GM18951 (cell line): Measurements from ENCODE around the gene SRI.
"Not testable (repeated sequence)": the region's sequence is repeated elsewhere in the genome, so short reads cannot be mapped to it uniquely, and the experiment has no call there.

Experiments used
- POLR2A ChIP-seq: IDR thresholded peaks from 4 replicates; pipeline ENCODE4 v1.6.1; 2011; ENCODE audit warnings: mild to moderate bottlenecking; ENCODE audit not compliant: insufficient read length, insufficient read depth; ENCODE audit errors: extremely low read depth
- in situ Hi-C: fragments of 300-500 bp; cut with MboI; formaldehyde crosslinking; loops from one replicate; pipeline ENCODE4 v1.12.0; 2022; ENCODE audit warnings: low sequenced_read_pairs, mixed read lengths, inconsistent platforms; ENCODE audit not compliant: unreplicated experiment

Gene SRI

DNA sequence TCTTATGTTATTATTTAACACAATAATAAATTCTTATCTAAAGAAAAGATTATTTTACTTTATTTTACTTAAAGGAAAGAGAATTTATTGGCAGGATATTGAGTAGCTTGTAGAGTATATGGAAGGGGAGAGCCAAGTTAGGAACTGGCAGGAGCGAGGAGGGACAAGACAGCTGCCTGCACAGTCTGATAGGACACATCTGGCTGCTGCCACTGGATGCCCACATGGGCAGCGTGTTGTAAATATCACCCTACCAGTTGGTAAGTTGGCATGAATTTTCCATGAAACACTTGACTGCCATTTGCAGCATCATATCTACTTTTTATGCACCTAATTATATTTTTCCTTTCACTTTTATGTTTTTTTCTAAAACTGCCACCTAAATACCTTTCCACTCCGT, 19.6 kb downstream of the SRI start:
- TF ChIP-seq POLR2A = no peak
- in situ Hi-C loops = no loop called here

GRCh38 chr7:88191911-88192310, 27.9 kb downstream of the SRI start:
- in situ Hi-C loops = no loop called here
- no peak for TF ChIP-seq POLR2A

- no peak for TF ChIP-seq POLR2A
- in situ Hi-C loops = no loop called here
Observed at GRCh38 chr7:88185650-88186049, 34.2 kb downstream of the SRI start.

DNA sequence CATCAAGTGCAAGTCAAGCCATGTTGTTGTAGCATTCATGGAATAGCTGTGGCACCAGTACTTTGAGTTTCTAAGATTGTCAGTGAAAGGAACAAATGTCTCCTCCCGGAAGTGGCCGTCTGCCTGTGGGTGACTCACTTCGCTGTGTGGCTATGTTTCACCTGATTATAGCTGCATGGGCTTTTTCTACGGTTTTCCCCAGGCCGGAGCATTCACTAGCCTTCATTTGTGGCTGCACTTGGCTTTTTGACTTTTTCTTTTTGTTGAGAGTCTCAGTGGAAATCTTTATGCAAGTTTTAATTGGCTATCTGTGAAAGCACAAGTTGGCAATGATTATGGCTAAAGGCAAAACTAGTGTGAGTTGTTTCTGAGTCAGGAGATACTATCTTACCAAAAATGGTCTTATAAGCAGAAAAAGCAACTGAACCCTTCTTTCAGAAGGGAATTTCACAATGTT, 35.0 kb downstream of the SRI start:
- TF ChIP-seq POLR2A = no peak
- in situ Hi-C loops = no loop called here

- in situ Hi-C loops = no loop called here
- no peak for TF ChIP-seq POLR2A
Observed at GRCh38 chr7:88183051-88183450, 36.8 kb downstream of the SRI start.

- no peak for TF ChIP-seq POLR2A
- in situ Hi-C loops = no loop called here
Observed at GRCh38 chr7:88176190-88176589, 43.6 kb downstream of the SRI start.

DNA sequence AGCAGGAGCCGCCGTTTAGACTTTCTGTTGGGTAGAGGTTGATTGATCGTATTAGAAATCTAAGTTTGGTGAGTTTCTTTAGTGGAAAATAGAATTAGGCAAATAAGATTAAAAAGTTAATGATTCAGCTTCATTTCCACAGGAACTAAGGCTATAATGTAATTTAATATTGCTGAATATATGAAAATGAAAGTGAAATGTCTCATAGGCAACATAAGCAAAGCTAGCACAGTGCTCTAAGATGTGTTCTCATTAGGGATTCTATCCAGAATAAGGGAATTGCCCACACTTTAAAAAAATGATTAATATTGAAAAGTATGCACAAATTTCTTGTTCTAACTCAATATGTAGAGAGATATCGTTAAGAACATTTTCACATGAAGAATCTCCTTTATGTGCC, 47.0 kb downstream of the SRI start:
- in situ Hi-C loops = no loop called here

DNA sequence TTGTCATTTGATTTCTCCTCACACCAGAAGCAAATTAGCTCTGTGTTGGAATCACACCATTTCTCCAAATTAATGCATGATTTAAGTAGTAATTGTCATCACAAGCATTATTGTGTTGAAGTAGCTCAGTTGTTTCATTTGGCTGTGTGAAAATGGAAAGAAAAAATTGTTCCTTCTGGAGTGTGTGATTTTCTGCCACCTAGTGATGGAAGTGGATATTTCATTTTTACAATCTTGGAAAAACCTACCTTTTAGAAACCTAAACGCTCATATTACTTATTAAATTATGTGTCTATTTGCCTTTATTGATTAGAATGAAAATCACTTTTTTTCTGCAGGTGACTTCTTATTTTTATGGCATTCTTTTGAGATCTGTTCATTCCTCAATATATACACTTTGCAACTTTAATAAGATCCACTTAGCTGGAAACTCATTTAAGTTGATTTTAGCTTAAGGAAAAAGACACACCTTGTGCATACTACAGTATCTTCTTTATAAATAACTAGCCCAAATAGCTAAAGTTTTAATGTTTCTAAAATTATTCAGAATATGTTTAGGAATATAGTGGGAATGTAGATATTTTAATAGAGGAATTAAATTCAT, 50.0 kb downstream of the SRI start:
- in situ Hi-C loops = no loop called here
- no peak for TF ChIP-seq POLR2A

More for the DNA sequence above, 47.0 kb downstream of the SRI start:
- TF ChIP-seq POLR2A = no peak

GRCh38 chr7:88167721-88168120, 52.1 kb downstream of the SRI start:
- no peak for TF ChIP-seq POLR2A
- in situ Hi-C loops = no loop called here

GRCh38 chr7:88167223-88167622, 52.6 kb downstream of the SRI start:
- no peak for TF ChIP-seq POLR2A
- in situ Hi-C loops = no loop called here

- TF ChIP-seq POLR2A = no peak
- in situ Hi-C loops = no loop called here
Observed at GRCh38 chr7:88165697-88166096, 54.1 kb downstream of the SRI start.

- in situ Hi-C loops = not testable (repeated sequence)
Observed at GRCh38 chr7:88159741-88160140, 60.1 kb downstream of the SRI start.

GRCh38 chr7:88156356-88156755, 63.5 kb downstream of the SRI start:
- in situ Hi-C loops = no loop called here

GRCh38 chr7:88155756-88156155, 64.1 kb downstream of the SRI start:
- TF ChIP-seq POLR2A = no peak
- in situ Hi-C loops = no loop called here

More at GRCh38 chr7:88156356-88156755, 63.5 kb downstream of the SRI start:
- TF ChIP-seq POLR2A = no peak
